Measurements from ENCODE around the gene PTPA.

GRCh38 chr9:129193655-129194054 is 82.4 kb downstream of the PTPA start:
- TF ChIP-seq CTCF (conservative IDR thresholded peaks at IDR 0.05 in 1 of 2, IDR thresholded peaks at IDR 0.05 in 1 of 2; ENCODE audit: low read depth in 1 of 2, low read length in 2 of 2) (no peak), EZH2 (IDR thresholded peaks at IDR 0.05; ENCODE audit: low read length, missing control alignments) (no peak)
